HEK293 (cell line): ENCODE measurements around the gene PLXNA3.

Experiments used
- GLIS1 ChIP-seq: fragments of 450-650 bp; formaldehyde crosslinking; IDR thresholded peaks from 2 replicates; pipeline ENCODE4 v1.5.1; 2016; ENCODE audit warnings: missing biosample characterization, missing genetic modification characterization
- KLF8 ChIP-seq: fragments of 450-650 bp; formaldehyde crosslinking; IDR thresholded peaks from 2 replicates; pipeline ENCODE4 v1.5.1; 2016; ENCODE audit warnings: missing biosample characterization, missing genetic modification characterization
- OVOL3 ChIP-seq: fragments of 450-650 bp; formaldehyde crosslinking; IDR thresholded peaks from 2 replicates; pipeline ENCODE4 v1.5.1; 2016; ENCODE audit warnings: missing biosample characterization, missing genetic modification characterization
- SCRT2 ChIP-seq: fragments of 450-650 bp; formaldehyde crosslinking; IDR thresholded peaks from 2 replicates; pipeline ENCODE4 v1.5.1; 2016; ENCODE audit warnings: missing biosample characterization, missing genetic modification characterization
- TCF7L2 ChIP-seq: IDR thresholded peaks from 2 replicates; pipeline ENCODE4 v1.6.1; 2011; ENCODE audit warnings: low read depth, mild to moderate bottlenecking, inconsistent platforms, low read length, moderate library complexity, borderline replicate concordance
- TSHZ1 ChIP-seq: fragments of 450-650 bp; formaldehyde crosslinking; IDR thresholded peaks from 2 replicates; pipeline ENCODE4 v1.5.1; 2016; ENCODE audit warnings: missing biosample characterization, missing genetic modification characterization, borderline replicate concordance
- YY1 ChIP-seq: fragments of 450-650 bp; formaldehyde crosslinking; IDR thresholded peaks from 2 replicates; pipeline ENCODE4 v1.5.1; 2018; ENCODE audit warnings: missing biosample characterization, missing genetic modification characterization
- ZBTB11 ChIP-seq: fragments of 450-650 bp; formaldehyde crosslinking; conservative IDR thresholded peaks from 2 replicates; pipeline ENCODE4 v1.5.1; 2016; ENCODE audit warnings: low read depth, missing biosample characterization, missing genetic modification characterization
- ZFHX2 ChIP-seq: fragments of 450-650 bp; formaldehyde crosslinking; conservative IDR thresholded peaks from 2 replicates; pipeline ENCODE4 v1.5.1; 2016; ENCODE audit warnings: missing biosample characterization, missing genetic modification characterization
- ZNF10 ChIP-seq: fragments of 450-650 bp; formaldehyde crosslinking; IDR thresholded peaks from 2 replicates; pipeline ENCODE4 v1.5.1; 2017; ENCODE audit warnings: missing biosample characterization, missing genetic modification characterization
- ZNF157 ChIP-seq: fragments of 450-650 bp; formaldehyde crosslinking; IDR thresholded peaks from 2 replicates; pipeline ENCODE4 v1.5.1; 2016; ENCODE audit warnings: missing biosample characterization, missing genetic modification characterization
- ZNF169 ChIP-seq: fragments of 450-650 bp; formaldehyde crosslinking; IDR thresholded peaks from 2 replicates; pipeline ENCODE4 v1.5.1; 2016; ENCODE audit warnings: missing biosample characterization, missing genetic modification characterization
- ZNF202 ChIP-seq: fragments of 450-650 bp; formaldehyde crosslinking; IDR thresholded peaks from 2 replicates; pipeline ENCODE4 v1.5.1; 2016; ENCODE audit warnings: missing biosample characterization, missing genetic modification characterization, borderline replicate concordance
- ZNF324 ChIP-seq: fragments of 450-650 bp; formaldehyde crosslinking; IDR thresholded peaks from 2 replicates; pipeline ENCODE4 v1.5.1; 2016; ENCODE audit warnings: missing biosample characterization, missing genetic modification characterization
- ZNF449 ChIP-seq: fragments of 450-650 bp; formaldehyde crosslinking; IDR thresholded peaks from 2 replicates; pipeline ENCODE4 v1.5.1; 2017; ENCODE audit warnings: missing biosample characterization, mild to moderate bottlenecking, missing genetic modification characterization, moderate library complexity
- ZNF510 ChIP-seq: fragments of 450-650 bp; formaldehyde crosslinking; IDR thresholded peaks from 2 replicates; pipeline ENCODE4 v1.5.1; 2018; ENCODE audit warnings: mild to moderate bottlenecking, missing genetic modification characterization, missing biosample characterization; ENCODE audit not compliant: insufficient replicate concordance
- ZNF514 ChIP-seq: fragments of 450-650 bp; formaldehyde crosslinking; IDR thresholded peaks from 2 replicates; pipeline ENCODE4 v1.5.1; 2016; ENCODE audit warnings: missing biosample characterization, missing genetic modification characterization
- ZNF555 ChIP-seq: fragments of 450-650 bp; formaldehyde crosslinking; conservative IDR thresholded peaks from 2 replicates; pipeline ENCODE4 v1.5.1; 2017; ENCODE audit warnings: missing biosample characterization, mild to moderate bottlenecking, missing genetic modification characterization, inconsistent platforms
- ZNF558 ChIP-seq: fragments of 450-650 bp; formaldehyde crosslinking; IDR thresholded peaks from 2 replicates; pipeline ENCODE4 v1.5.1; 2016; ENCODE audit warnings: missing biosample characterization, missing genetic modification characterization
- ZNF626 ChIP-seq: fragments of 450-650 bp; sonication (Bioruptor Pico); formaldehyde crosslinking; IDR thresholded peaks from 2 replicates; pipeline ENCODE4 v1.5.1; 2018; ENCODE audit warnings: missing biosample characterization, missing genetic modification characterization, inconsistent platforms
- ZNF701 ChIP-seq: fragments of 450-650 bp; formaldehyde crosslinking; IDR thresholded peaks from 2 replicates; pipeline ENCODE4 v1.5.1; 2016; ENCODE audit warnings: missing biosample characterization, missing genetic modification characterization
- ZNF791 ChIP-seq: fragments of 450-650 bp; formaldehyde crosslinking; IDR thresholded peaks from 2 replicates; pipeline ENCODE4 v1.5.1; 2016; ENCODE audit warnings: missing biosample characterization, missing genetic modification characterization
- ZSCAN23 ChIP-seq: fragments of 450-650 bp; formaldehyde crosslinking; IDR thresholded peaks from 2 replicates; pipeline ENCODE4 v1.5.1; 2016; ENCODE audit warnings: missing biosample characterization, missing genetic modification characterization
- ZSCAN5A ChIP-seq: fragments of 450-650 bp; formaldehyde crosslinking; IDR thresholded peaks from 2 replicates; pipeline ENCODE4 v1.5.1; 2016; ENCODE audit warnings: missing biosample characterization, missing genetic modification characterization
- ZXDB ChIP-seq: fragments of 450-650 bp; formaldehyde crosslinking; IDR thresholded peaks from 2 replicates; pipeline ENCODE4 v1.5.1; 2016; ENCODE audit warnings: missing biosample characterization, missing genetic modification characterization
- TF ChIP-seq, protein P1 (sequence below): fragments of 450-650 bp; formaldehyde crosslinking; IDR thresholded peaks from 2 replicates; pipeline ENCODE4 v1.5.1; 2016; ENCODE audit warnings: missing biosample characterization, missing genetic modification characterization
- TF ChIP-seq, protein P2 (sequence below): fragments of 450-650 bp; formaldehyde crosslinking; IDR thresholded peaks from 2 replicates; pipeline ENCODE4 v1.5.1; 2016; ENCODE audit warnings: missing biosample characterization, missing genetic modification characterization

Gene PLXNA3

DNA sequence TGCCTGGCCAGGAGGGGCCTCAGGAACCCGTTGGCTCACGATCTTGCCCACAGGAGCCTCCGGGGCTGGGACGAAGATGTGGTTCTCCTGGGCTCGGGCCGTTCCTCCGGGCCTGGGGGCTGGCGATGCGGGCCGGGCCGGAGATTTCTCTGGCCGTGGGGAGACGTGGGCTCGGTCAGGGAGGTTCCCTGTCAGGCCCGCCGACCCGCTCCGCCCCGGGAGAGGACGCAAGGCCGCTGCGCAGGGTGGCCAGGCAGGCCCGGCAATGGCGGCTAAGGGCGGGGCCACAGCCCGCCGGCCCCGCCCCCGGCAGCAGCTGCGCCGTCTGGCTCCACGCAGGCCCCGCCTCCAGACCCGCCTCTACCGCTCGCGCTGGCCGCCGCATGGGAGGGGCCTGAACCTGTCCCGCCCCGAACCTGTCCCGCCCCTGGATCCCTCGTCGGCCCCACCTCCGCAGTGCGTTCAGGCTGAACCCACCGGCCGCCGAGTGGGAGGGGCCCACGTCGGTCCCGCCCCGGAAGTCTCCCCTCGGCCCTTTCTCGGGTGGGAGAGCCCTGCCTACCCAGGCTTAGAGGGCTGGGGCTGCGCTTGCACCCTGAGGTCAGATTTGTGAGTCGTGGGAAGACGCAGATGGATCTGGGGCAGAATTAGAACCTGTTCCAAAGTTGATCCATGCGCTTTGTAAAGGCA is 58.0 kb downstream of the PLXNA3 start, which contains the start of gene FAM3A (continued):
- TF ChIP-seq ZBTB11 (peak; percentile 55), ZNF791 (tag by site-specific recombination) (no peak), ZNF558 (no peak), ZSCAN23 (tag by site-specific recombination) (no peak), ZNF510 (tag by site-specific recombination) (no peak), TSHZ1 (tag by site-specific recombination) (peak; percentile 19; the same call in 1 of the 2 replicates), OVOL3 (tag by site-specific recombination) (no peak), ZNF324 (tag by site-specific recombination) (0 out of 2 replicates have a peak, but pooled peaks have one; percentile 28), ZXDB (tag by site-specific recombination) (peak; percentile 97), ZFHX2 (tag by site-specific recombination) (peak; percentile 67), ZNF10 (no peak), SCRT2 (tag by site-specific recombination) (no peak), ZNF514 (tag by site-specific recombination) (no peak), ZNF169 (no peak), ZNF202 (tag by site-specific recombination) (no peak), ZNF449 (tag by site-specific recombination) (no peak), ZNF555 (no peak), ZNF157 (no peak), GLIS1 (tag by site-specific recombination) (no peak), KLF8 (no peak), TCF7L2 (no peak), ZNF701 (no peak), ZSCAN5A (tag by site-specific recombination) (no peak), ZNF626 (no peak), YY1 (tag by site-specific recombination) (peak; percentile 86)
- TF ChIP-seq, protein P1, sequence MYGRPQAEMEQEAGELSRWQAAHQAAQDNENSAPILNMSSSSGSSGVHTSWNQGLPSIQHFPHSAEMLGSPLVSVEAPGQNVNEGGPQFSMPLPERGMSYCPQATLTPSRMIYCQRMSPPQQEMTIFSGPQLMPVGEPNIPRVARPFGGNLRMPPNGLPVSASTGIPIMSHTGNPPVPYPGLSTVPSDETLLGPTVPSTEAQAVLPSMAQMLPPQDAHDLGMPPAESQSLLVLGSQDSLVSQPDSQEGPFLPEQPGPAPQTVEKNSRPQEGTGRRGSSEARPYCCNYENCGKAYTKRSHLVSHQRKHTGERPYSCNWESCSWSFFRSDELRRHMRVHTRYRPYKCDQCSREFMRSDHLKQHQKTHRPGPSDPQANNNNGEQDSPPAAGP (tag by site-specific recombination), result no peak
- TF ChIP-seq, protein P2, sequence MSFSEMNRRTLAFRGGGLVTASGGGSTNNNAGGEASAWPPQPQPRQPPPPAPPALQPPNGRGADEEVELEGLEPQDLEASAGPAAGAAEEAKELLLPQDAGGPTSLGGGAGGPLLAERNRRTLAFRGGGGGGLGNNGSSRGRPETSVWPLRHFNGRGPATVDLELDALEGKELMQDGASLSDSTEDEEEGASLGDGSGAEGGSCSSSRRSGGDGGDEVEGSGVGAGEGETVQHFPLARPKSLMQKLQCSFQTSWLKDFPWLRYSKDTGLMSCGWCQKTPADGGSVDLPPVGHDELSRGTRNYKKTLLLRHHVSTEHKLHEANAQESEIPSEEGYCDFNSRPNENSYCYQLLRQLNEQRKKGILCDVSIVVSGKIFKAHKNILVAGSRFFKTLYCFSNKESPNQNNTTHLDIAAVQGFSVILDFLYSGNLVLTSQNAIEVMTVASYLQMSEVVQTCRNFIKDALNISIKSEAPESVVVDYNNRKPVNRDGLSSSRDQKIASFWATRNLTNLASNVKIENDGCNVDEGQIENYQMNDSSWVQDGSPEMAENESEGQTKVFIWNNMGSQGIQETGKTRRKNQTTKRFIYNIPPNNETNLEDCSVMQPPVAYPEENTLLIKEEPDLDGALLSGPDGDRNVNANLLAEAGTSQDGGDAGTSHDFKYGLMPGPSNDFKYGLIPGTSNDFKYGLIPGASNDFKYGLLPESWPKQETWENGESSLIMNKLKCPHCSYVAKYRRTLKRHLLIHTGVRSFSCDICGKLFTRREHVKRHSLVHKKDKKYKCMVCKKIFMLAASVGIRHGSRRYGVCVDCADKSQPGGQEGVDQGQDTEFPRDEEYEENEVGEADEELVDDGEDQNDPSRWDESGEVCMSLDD (tag by site-specific recombination), result no peak
